HEK293 (cell line): ENCODE results near the gene SF3B5.

ENCODE experiments used
- CTCF ChIA-PET: fragments of 350-600 bp; formaldehyde crosslinking; extraction: SDS; loops from one replicate; lab custom pipeline; 2021; ENCODE audit warnings: antibody characterized with exemption; lab: Yijun Ruan, JAX
- POLR2A ChIA-PET: fragments of 300-600 bp; formaldehyde crosslinking; extraction: SDS; loops from one replicate; lab custom pipeline; 2020; ENCODE audit warnings: antibody characterized with exemption, inconsistent platforms; lab: Yijun Ruan, JAX
- H3K27ac ChIP-seq: fragments of 200-500 bp; sonication (Bioruptor generic); 2 replicates; pipeline ENCODE4 v1.5.1; 2014; ENCODE audit warnings: low read depth, low read length, control low read depth, inconsistent platforms; ENCODE audit errors: extremely low read depth
- H3K36me3 ChIP-seq, 2 experiments: fragments of 200-500 bp in 1 of 2; sonication (Bioruptor generic) in 1 of 2; 1 replicate in 1 of 2; 2 replicates in 1 of 2; pipeline ENCODE4 v1.5.1; 2014 to 2017; ENCODE audit warnings: inconsistent platforms in 2 of 2, low read length in 2 of 2; ENCODE audit not compliant: control insufficient read depth in 2 of 2, insufficient read depth in 1 of 2
- H3K4me1 ChIP-seq: fragments of 200-500 bp; sonication (Bioruptor generic); 2 replicates; pipeline ENCODE4 v1.5.1; 2014; ENCODE audit warnings: mild to moderate bottlenecking, low read length, inconsistent platforms; ENCODE audit not compliant: control insufficient read depth, insufficient read depth
- H3K4me3 ChIP-seq: 2 replicates; pipeline ENCODE4 v1.5.1; 2011; ENCODE audit warnings: low read depth, mild to moderate bottlenecking, control low read depth, low read length, moderate library complexity
- H3K9me3 ChIP-seq: fragments of 200-500 bp; sonication (Bioruptor generic); 2 replicates; pipeline ENCODE4 v1.5.1; 2014; ENCODE audit warnings: low read depth, low read length, inconsistent platforms; ENCODE audit not compliant: control insufficient read depth, insufficient read depth
- EGR2 ChIP-seq: fragments of 450-650 bp; formaldehyde crosslinking; IDR thresholded peaks from 2 replicates; pipeline ENCODE4 v1.5.1; 2016; ENCODE audit warnings: low read depth, missing biosample characterization, missing genetic modification characterization
- HOXC10 ChIP-seq: sonication (generic); formaldehyde crosslinking; IDR thresholded peaks from 2 replicates; pipeline ENCODE4 v1.8.1; 2023; ENCODE audit warnings: mild to moderate bottlenecking, missing genetic modification reagents
- HOXD13 ChIP-seq: sonication (generic); formaldehyde crosslinking; IDR thresholded peaks from 2 replicates; pipeline ENCODE4 v1.8.0; 2022; ENCODE audit warnings: missing genetic modification reagents, borderline replicate concordance
- KLF1 ChIP-seq: fragments of 450-650 bp; formaldehyde crosslinking; IDR thresholded peaks from 2 replicates; pipeline ENCODE4 v1.5.1; 2016; ENCODE audit warnings: missing biosample characterization, missing genetic modification characterization
- KLF8 ChIP-seq: fragments of 450-650 bp; formaldehyde crosslinking; IDR thresholded peaks from 2 replicates; pipeline ENCODE4 v1.5.1; 2016; ENCODE audit warnings: missing biosample characterization, missing genetic modification characterization
- RBAK ChIP-seq: fragments of 450-650 bp; formaldehyde crosslinking; IDR thresholded peaks from 2 replicates; pipeline ENCODE4 v1.5.1; 2016; ENCODE audit warnings: missing biosample characterization, missing genetic modification characterization
- ZBTB21 ChIP-seq: fragments of 450-650 bp; formaldehyde crosslinking; IDR thresholded peaks from 2 replicates; pipeline ENCODE4 v1.5.1; 2017; ENCODE audit warnings: missing biosample characterization, missing genetic modification characterization
- ZBTB49 ChIP-seq: fragments of 450-650 bp; formaldehyde crosslinking; IDR thresholded peaks from 2 replicates; pipeline ENCODE4 v1.5.1; 2016; ENCODE audit warnings: missing biosample characterization, missing genetic modification characterization, low read depth
- ZFHX2 ChIP-seq: fragments of 450-650 bp; formaldehyde crosslinking; conservative IDR thresholded peaks from 2 replicates; pipeline ENCODE4 v1.5.1; 2016; ENCODE audit warnings: missing biosample characterization, missing genetic modification characterization
- ZFP37 ChIP-seq: fragments of 450-650 bp; formaldehyde crosslinking; IDR thresholded peaks from 2 replicates; pipeline ENCODE4 v1.5.1; 2016; ENCODE audit warnings: missing biosample characterization, missing genetic modification characterization
- ZNF146 ChIP-seq: fragments of 450-650 bp; formaldehyde crosslinking; IDR thresholded peaks from 2 replicates; pipeline ENCODE4 v1.5.1; 2016; ENCODE audit warnings: missing biosample characterization, missing genetic modification characterization
- ZNF211 ChIP-seq: fragments of 450-650 bp; formaldehyde crosslinking; IDR thresholded peaks from 2 replicates; pipeline ENCODE4 v1.5.1; 2016; ENCODE audit warnings: low read depth, missing biosample characterization, missing genetic modification characterization
- ZNF239 ChIP-seq: fragments of 450-650 bp; formaldehyde crosslinking; IDR thresholded peaks from 2 replicates; pipeline ENCODE4 v1.5.1; 2016; ENCODE audit warnings: missing biosample characterization, missing genetic modification characterization
- ZNF24 ChIP-seq: fragments of 450-650 bp; formaldehyde crosslinking; IDR thresholded peaks from 2 replicates; pipeline ENCODE4 v1.5.1; 2016; ENCODE audit warnings: missing biosample characterization, missing genetic modification characterization
- ZNF248 ChIP-seq: fragments of 450-650 bp; formaldehyde crosslinking; IDR thresholded peaks from 2 replicates; pipeline ENCODE4 v1.5.1; 2017; ENCODE audit warnings: missing biosample characterization, missing genetic modification characterization
- ZNF341 ChIP-seq: fragments of 450-650 bp; formaldehyde crosslinking; IDR thresholded peaks from 2 replicates; pipeline ENCODE4; 2016; ENCODE audit warnings: low read depth, missing biosample characterization, missing genetic modification characterization
- ZNF404 ChIP-seq: fragments of 450-650 bp; formaldehyde crosslinking; IDR thresholded peaks from 2 replicates; pipeline ENCODE4 v1.5.1; 2017; ENCODE audit warnings: missing biosample characterization, missing genetic modification characterization
- ZNF423 ChIP-seq: fragments of 450-650 bp; formaldehyde crosslinking; IDR thresholded peaks from 2 replicates; pipeline ENCODE4 v1.5.1; 2016; ENCODE audit warnings: missing biosample characterization, missing genetic modification characterization
- ZNF513 ChIP-seq: fragments of 450-650 bp; IDR thresholded peaks from 2 replicates; pipeline ENCODE4 v1.5.1; 2018; ENCODE audit warnings: missing biosample characterization, missing genetic modification characterization
- ZNF544 ChIP-seq: fragments of 450-650 bp; formaldehyde crosslinking; IDR thresholded peaks from 2 replicates; pipeline ENCODE4 v1.5.0; 2017; ENCODE audit warnings: missing biosample characterization, missing genetic modification characterization
- ZNF560 ChIP-seq: fragments of 450-650 bp; formaldehyde crosslinking; IDR thresholded peaks from 2 replicates; pipeline ENCODE4 v1.5.1; 2017; ENCODE audit warnings: missing biosample characterization, missing genetic modification characterization, borderline replicate concordance
- ZNF692 ChIP-seq: fragments of 450-650 bp; formaldehyde crosslinking; IDR thresholded peaks from 2 replicates; pipeline ENCODE4 v1.5.1; 2016; ENCODE audit warnings: missing biosample characterization, missing genetic modification characterization
- ZNF704 ChIP-seq: fragments of 450-650 bp; formaldehyde crosslinking; IDR thresholded peaks from 2 replicates; pipeline ENCODE4 v1.5.1; 2016; ENCODE audit warnings: missing biosample characterization, missing genetic modification characterization

Gene SF3B5

GRCh38 chr6:144077871-144078270, 17.5 kb downstream of the SF3B5 start (continued):
- TF ChIP-seq ZNF513 (tag by site-specific recombination) (no peak), ZNF404 (no peak), ZNF211 (tag by site-specific recombination) (no peak), ZFHX2 (tag by site-specific recombination) (no peak)

GRCh38 chr6:144075875-144076274, 19.5 kb downstream of the SF3B5 start:
- ChIA-PET CTCF (no interaction called here), POLR2A (no interaction called here)

GRCh38 chr6:144075187-144075586, 20.2 kb downstream of the SF3B5 start:
- ChIA-PET POLR2A (no interaction called here), CTCF (interaction anchor here (0.9 kb wide), 1 partner anchor 19 kb away, joined by 3 read pairs; no protein-coding TSS in a partner anchor)
- Histone ChIP-seq H3K4me1 (no peaks in the 10 kb centered on the region), H3K9me3 (no peaks in the 10 kb centered on the region), H3K4me3 (no peak overlapping the region), H3K27ac (no peak overlapping the region), H3K36me3 (no peaks in the 10 kb centered on the region)
- no peak for TF ChIP-seq ZBTB21 (tag by site-specific recombination)
- TF ChIP-seq ZNF24, result no peak
- TF ChIP-seq EGR2 (tag by site-specific recombination), result 0 out of 2 replicates have a peak, but pooled peaks have one; percentile 8

More at GRCh38 chr6:144075875-144076274, 19.5 kb downstream of the SF3B5 start:
- no peak for TF ChIP-seq RBAK (tag by site-specific recombination)
- TF ChIP-seq ZNF560, result no peak
- no peak for TF ChIP-seq KLF1 (tag by site-specific recombination)
- TF ChIP-seq KLF8 (tag by site-specific recombination), result no peak
- TF ChIP-seq ZNF341, result no peak
- Histone ChIP-seq H3K36me3 (no peaks in the 10 kb centered on the region), H3K4me3 (no peak overlapping the region), H3K9me3 (no peaks in the 10 kb centered on the region), H3K4me1 (no peaks in the 10 kb centered on the region), H3K27ac (no peak overlapping the region)

- Histone ChIP-seq H3K4me1 (no peaks in the 10 kb centered on the region), H3K36me3 (no peaks in the 10 kb centered on the region), H3K4me3 (no peak overlapping the region), H3K27ac (no peak overlapping the region), H3K9me3 (no peaks in the 10 kb centered on the region)
- CTCF ChIA-PET, result interaction anchor here (1.5 kb wide), 1 partner anchor 133 kb away, joined by 3 read pairs; no protein-coding TSS in a partner anchor
- POLR2A ChIA-PET, result no interaction called here
- TF ChIP-seq HOXD13 (CRISPR knock-in tag) (no peak), ZNF239 (tag by site-specific recombination) (no peak), ZNF544 (no peak), HOXC10 (CRISPR knock-in tag) (no peak), ZFP37 (tag by site-specific recombination) (no peak), ZNF560 (no peak), ZNF704 (tag by site-specific recombination) (no peak), ZNF692 (tag by site-specific recombination) (no peak), ZBTB49 (tag by site-specific recombination) (no peak), ZNF423 (tag by site-specific recombination) (no peak), ZNF146 (tag by site-specific recombination) (no peak), ZNF248 (tag by site-specific recombination) (no peak)
Measured at GRCh38 chr6:144073024-144073423, 22.3 kb downstream of the SF3B5 start.
